Stimulated activated memory B cell treated with anti-CD40 and anti-IgM and Interleukin-4, amounts not matched to agents 10 μg/mL and 1 μg/mL and 100 μg/mL, for 72 hours (primary cell): ENCODE results near the gene PPP2R5C.
A peak's percentile ranks its signal among the peaks of the same experiment; 100 is the strongest.
"Not testable (repeated sequence)": the region's sequence is repeated elsewhere in the genome, so short reads cannot be mapped to it uniquely, and the experiment has no call there.

Source experiments
- ATAC-seq: fragments of 150-1000 bp; cut with Tn5 transposase; 2 replicates; pipeline ENCODE4 v1.10.0; 2021
- H3K27ac Mint-ChIP-seq: one replicate; pipeline ENCODE4 v1.8.0; 2022; ENCODE audit warnings: mild to moderate bottlenecking, mixed read lengths
- H3K27me3 Mint-ChIP-seq: one replicate; pipeline ENCODE4 v1.8.0; 2022; ENCODE audit warnings: mixed read lengths
- H3K36me3 Mint-ChIP-seq: one replicate; pipeline ENCODE4 v1.8.0; 2022; ENCODE audit warnings: mixed read lengths
- H3K4me1 Mint-ChIP-seq: one replicate; pipeline ENCODE4 v1.8.0; 2022; ENCODE audit warnings: mixed read lengths
- H3K4me3 Mint-ChIP-seq: one replicate; pipeline ENCODE4 v1.8.0; 2022; ENCODE audit warnings: mild to moderate bottlenecking, moderate library complexity, mixed read lengths
- H3K9me3 Mint-ChIP-seq: one replicate; pipeline ENCODE4 v1.8.0; 2022; ENCODE audit warnings: mixed read lengths

The PPP2R5C gene

DNA sequence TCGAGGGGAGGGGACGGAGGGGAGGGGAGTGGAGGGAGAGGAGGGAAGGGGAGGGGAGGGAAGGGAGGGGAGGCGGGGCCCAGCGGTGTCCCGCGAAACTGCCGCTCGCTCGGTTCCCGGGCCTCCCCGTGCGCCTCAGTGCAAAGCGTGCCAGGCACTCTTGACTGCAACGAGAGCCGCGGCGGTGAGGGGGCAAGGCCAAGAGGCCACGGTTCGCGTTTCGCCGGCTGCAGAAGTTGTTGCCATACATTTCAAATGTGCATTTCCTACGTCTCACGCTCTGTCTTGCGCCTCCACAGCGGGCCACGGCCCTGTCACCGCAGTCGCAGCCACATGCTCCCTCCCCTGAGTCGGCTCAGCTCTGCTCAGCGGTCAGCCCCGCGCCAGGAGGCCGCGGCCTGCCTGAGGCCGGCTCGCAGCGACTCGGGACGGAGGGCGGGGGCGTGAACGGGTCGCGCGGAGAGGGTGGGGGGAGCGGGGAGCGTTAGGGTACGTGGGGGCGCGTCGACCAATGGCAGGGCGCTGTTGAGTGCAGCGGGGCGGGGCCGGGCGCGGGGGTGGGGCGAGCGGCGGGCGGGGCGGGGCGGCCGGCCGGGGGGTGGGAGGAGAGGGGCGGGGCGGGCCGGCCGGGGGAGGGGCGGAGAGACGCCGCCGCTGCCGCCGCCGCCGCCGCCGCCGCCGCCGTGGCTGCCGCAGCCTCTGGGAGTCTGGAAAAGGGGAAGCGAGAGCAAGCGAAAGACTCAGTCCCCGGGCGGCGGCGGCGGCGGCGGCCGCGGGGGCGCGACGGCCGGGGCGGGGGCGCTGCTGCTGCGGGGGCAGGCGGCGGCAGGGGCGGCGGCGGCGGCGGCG, at the start of gene PPP2R5C:
Gene PPP2R5C, plus strand, starts transcription at position 678 of the 849 bp plus-strand sequence. CDS start 185 bp downstream, outside the sequence.
- peak within 1 kb of the TSS; percentile 92 for H3K4me3 Mint-ChIP-seq
- ATAC-seq, result peak; percentile 89
- H3K4me1 Mint-ChIP-seq, result peaks cover 35% of the 10 kb centered on the region
- peaks cover 25% of the 10 kb centered on the region for H3K36me3 Mint-ChIP-seq
- H3K27me3 Mint-ChIP-seq, result no peaks in the 10 kb centered on the region
- H3K9me3 Mint-ChIP-seq, result no peaks in the 10 kb centered on the region
- peak within 1 kb of the TSS; percentile 79 for H3K27ac Mint-ChIP-seq

DNA sequence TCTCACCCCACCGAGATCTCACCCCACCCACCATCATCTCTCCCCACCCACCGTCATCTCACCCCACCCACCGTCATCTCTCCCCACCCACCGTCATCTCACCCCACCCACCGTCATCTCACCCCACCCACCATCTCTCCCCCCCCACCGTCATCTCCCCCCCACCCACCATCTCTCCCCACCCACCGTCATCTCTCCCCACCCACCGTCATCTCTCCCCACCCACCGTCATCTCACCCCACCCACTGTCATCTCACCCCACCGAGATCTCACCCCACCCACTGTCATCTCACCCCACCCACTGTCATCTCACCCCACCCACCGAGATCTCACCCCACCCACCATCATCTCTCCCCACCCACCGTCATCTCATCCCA, 49.7 kb upstream of the PPP2R5C start:
- H3K27me3 Mint-ChIP-seq, result peaks cover 28% of the 10 kb centered on the region
- not testable (repeated sequence) for ATAC-seq, H3K4me3 Mint-ChIP-seq, H3K4me1 Mint-ChIP-seq, H3K9me3 Mint-ChIP-seq, H3K36me3 Mint-ChIP-seq, H3K27ac Mint-ChIP-seq

GRCh38 chr14:101712341-101712740, 49.2 kb upstream of the PPP2R5C start:
- H3K4me1 Mint-ChIP-seq, H3K36me3 Mint-ChIP-seq, ATAC-seq, H3K4me3 Mint-ChIP-seq, H3K27ac Mint-ChIP-seq, H3K9me3 Mint-ChIP-seq: not testable (repeated sequence)
- H3K27me3 Mint-ChIP-seq, result peaks cover 33% of the 10 kb centered on the region

DNA sequence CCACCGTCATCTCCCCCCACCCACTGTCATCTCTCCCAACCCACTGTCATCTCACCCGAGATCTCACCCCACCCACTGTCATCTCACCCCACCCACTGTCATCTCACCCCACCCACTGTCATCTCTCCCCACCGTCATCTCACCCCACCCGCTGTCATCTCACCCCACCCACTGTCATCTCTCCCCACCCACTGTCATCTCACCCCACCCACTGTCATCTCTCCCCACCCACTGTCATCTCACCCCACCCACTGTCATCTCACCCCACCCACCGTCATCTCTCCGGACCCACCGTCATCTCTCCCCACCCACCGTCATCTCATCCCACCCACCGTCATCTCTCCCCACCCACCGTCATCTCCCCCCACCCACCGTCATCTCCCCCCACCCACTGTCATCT, 48.4 kb upstream of the PPP2R5C start:
- H3K27me3 Mint-ChIP-seq, result peaks cover 40% of the 10 kb centered on the region
- H3K4me3 Mint-ChIP-seq, H3K4me1 Mint-ChIP-seq, H3K27ac Mint-ChIP-seq, H3K9me3 Mint-ChIP-seq, H3K36me3 Mint-ChIP-seq, ATAC-seq: not testable (repeated sequence)

GRCh38 chr14:101713621-101714349, 47.7 kb upstream of the PPP2R5C start:
- Mint-ChIP-seq H3K4me3 (no peak overlapping the region), H3K36me3 (no peaks in the 10 kb centered on the region)
- ATAC-seq, result no peak

DNA sequence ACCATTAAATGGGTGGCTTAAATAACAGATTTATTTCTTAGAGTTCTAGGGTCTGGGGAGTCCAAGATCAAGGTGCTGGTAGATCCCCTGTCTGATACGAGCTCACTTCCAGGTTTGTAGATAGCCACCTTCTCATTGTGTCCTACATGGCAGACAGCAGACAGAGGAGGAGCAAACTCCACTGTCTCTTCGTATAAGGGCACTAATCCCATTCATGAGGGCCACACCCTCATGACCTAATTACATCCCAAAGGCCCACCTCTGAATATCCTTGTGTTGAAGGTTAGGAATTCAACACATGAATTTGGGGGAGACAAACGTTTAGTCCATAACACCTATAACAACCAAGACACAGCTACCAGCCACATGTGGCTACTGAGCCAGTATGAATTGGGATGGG, 47.1 kb upstream of the PPP2R5C start:
- Mint-ChIP-seq H3K27me3 (peaks cover 42% of the 10 kb centered on the region), H3K36me3 (no peaks in the 10 kb centered on the region), H3K4me1 (peaks cover 3% of the 10 kb centered on the region), H3K4me3 (no peak overlapping the region), H3K27ac (no peak overlapping the region), H3K9me3 (peaks cover 3% of the 10 kb centered on the region)
- ATAC-seq, result no peak

More at GRCh38 chr14:101713621-101714349, 47.7 kb upstream of the PPP2R5C start:
- Mint-ChIP-seq H3K9me3 (peaks cover 3% of the 10 kb centered on the region), H3K27ac (no peak overlapping the region), H3K4me1 (no peaks in the 10 kb centered on the region), H3K27me3 (peaks cover 41% of the 10 kb centered on the region)

- H3K4me1 Mint-ChIP-seq, result peaks cover 6% of the 10 kb centered on the region
- no peak for ATAC-seq
These were observed 46.1 kb upstream of the PPP2R5C start for GRCh38 chr14:101715210-101716076.

DNA sequence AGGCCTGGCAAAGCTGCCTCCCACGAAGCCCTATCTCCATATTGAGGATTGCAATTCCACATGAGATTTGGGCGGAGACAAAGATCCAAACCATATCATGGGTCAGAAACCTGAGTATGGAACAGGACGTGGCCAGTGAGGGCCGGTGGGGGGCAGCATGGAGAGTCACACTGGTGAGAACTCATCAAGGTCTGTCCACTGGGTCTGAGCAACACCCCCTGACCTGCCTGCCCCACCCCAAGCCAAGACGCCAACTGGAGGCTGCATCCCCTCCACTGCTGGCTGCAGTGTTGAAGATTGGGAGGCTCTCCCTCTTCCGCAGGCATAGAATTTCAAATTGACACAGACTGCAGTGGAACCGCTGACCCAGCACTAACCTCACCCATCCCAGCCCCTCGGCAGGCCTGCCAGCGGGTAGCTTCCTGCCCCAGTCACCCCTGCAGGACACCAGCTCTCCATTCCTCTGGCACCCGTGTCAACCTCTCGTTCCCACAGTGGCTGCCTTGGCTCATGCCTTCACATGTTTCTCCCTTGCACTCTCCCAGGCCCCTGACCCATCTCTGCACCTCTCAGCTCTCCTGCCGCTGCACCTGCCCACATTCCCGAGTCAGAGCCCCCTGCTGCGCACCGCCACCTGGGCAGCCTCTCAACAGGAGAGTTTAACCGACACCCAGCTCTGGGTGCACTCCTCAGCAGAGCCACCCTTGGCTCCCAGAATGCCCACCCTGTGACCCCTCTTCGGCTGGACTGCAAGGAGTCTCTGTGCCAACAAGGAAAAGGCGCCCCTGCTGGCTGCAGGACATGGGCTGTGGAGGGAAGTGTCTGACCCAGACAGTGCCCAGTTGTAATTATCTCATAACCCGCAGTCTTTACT, 45.2 kb upstream of the PPP2R5C start:
- Mint-ChIP-seq H3K4me3 (no peak overlapping the region), H3K9me3 (peaks cover 3% of the 10 kb centered on the region), H3K36me3 (no peaks in the 10 kb centered on the region), H3K27ac (no peak overlapping the region), H3K4me1 (peaks cover 6% of the 10 kb centered on the region), H3K27me3 (peaks cover 55% of the 10 kb centered on the region)
- no peak for ATAC-seq

More at GRCh38 chr14:101715210-101716076, 46.1 kb upstream of the PPP2R5C start:
- H3K27me3 Mint-ChIP-seq, result peaks cover 52% of the 10 kb centered on the region
- no peaks in the 10 kb centered on the region for H3K36me3 Mint-ChIP-seq
- no peak overlapping the region for H3K27ac Mint-ChIP-seq
- peaks cover 3% of the 10 kb centered on the region for H3K9me3 Mint-ChIP-seq
- no peak overlapping the region for H3K4me3 Mint-ChIP-seq

GRCh38 chr14:101716956-101717662, 44.4 kb upstream of the PPP2R5C start:
- H3K27ac Mint-ChIP-seq, result no peak overlapping the region
- H3K9me3 Mint-ChIP-seq, result peaks cover 3% of the 10 kb centered on the region
- no peak overlapping the region for H3K4me3 Mint-ChIP-seq
- peaks cover 55% of the 10 kb centered on the region for H3K27me3 Mint-ChIP-seq
- H3K4me1 Mint-ChIP-seq, result peaks cover 12% of the 10 kb centered on the region
- no peak for ATAC-seq
- no peaks in the 10 kb centered on the region for H3K36me3 Mint-ChIP-seq

DNA sequence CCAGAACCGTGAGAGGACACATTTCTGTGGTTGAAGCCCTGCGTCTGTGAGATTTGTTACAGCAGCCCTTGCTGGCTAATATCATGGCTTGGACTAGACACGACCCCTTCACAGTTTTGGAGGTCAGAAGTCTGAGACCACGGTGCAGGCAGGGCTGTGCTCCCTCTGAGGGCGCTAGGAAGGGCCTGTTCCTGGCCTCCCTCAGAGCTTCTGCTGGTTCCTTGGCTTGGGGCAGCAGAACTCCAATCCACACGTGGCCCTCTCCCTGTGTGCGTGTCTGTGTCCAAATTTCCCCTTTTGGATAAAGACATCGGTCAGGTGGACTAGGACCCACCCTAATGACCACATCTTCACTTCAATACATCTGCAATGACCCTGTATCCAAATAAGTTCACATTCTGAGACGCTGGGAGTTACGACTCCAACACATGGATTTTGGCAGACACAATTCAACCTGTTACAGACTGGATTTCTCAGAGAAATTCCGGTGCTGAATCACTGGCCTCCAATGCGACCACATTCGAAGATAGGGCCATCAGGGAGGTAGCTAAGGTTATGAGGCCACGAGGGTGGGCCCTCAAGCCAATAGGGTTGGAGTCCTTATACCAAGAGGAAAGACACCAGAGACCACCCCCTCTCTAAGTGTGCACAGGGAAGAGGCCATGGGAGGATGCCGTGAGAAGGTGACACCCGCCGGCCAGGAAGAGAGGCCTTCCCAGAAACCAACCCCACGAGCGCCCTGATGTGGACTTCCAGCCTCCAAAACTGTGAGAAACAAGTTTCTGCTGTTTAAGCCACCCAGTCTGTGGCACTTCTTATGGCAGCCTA, 43.6 kb upstream of the PPP2R5C start:
- Mint-ChIP-seq H3K36me3 (no peaks in the 10 kb centered on the region), H3K4me1 (peaks cover 17% of the 10 kb centered on the region), H3K4me3 (no peak overlapping the region), H3K27me3 (peaks cover 55% of the 10 kb centered on the region), H3K9me3 (peaks cover 3% of the 10 kb centered on the region), H3K27ac (no peak overlapping the region)
- no peak for ATAC-seq

- Mint-ChIP-seq H3K36me3 (no peaks in the 10 kb centered on the region), H3K4me3 (no peak overlapping the region), H3K9me3 (no peaks in the 10 kb centered on the region), H3K4me1 (peaks cover 17% of the 10 kb centered on the region), H3K27ac (no peak overlapping the region), H3K27me3 (peaks cover 55% of the 10 kb centered on the region)
- ATAC-seq, result no peak
These were observed 42.4 kb upstream of the PPP2R5C start for GRCh38 chr14:101719045-101719645.

GRCh38 chr14:101719708-101720107, 41.8 kb upstream of the PPP2R5C start:
- H3K9me3 Mint-ChIP-seq, result no peaks in the 10 kb centered on the region
- ATAC-seq, result no peak
- no peak overlapping the region for H3K27ac Mint-ChIP-seq
- no peak overlapping the region for H3K4me3 Mint-ChIP-seq
- H3K4me1 Mint-ChIP-seq, result peaks cover 17% of the 10 kb centered on the region
- H3K36me3 Mint-ChIP-seq, result no peaks in the 10 kb centered on the region
- H3K27me3 Mint-ChIP-seq, result peaks cover 55% of the 10 kb centered on the region

- Mint-ChIP-seq H3K27ac (no peak overlapping the region), H3K36me3 (no peaks in the 10 kb centered on the region), H3K27me3 (peaks cover 45% of the 10 kb centered on the region), H3K4me1 (peaks cover 17% of the 10 kb centered on the region), H3K4me3 (no peak overlapping the region), H3K9me3 (no peaks in the 10 kb centered on the region)
- no peak for ATAC-seq
These were observed 40.4 kb upstream of the PPP2R5C start for GRCh38 chr14:101721111-101721510.
